Hepatocyte (in vitro differentiated cells): ENCODE results near the gene ATP5F1D.

ENCODE experiments used
- EZH2 ChIP-seq: fragments of 200-600 bp; sonication (generic); IDR thresholded peaks from 2 replicates; pipeline ENCODE4 v1.6.1; 2016; ENCODE audit warnings: antibody characterized with exemption, mild to moderate bottlenecking, borderline replicate concordance
- TF ChIP-seq, protein P1 (sequence below): fragments of 200-600 bp; sonication (generic); IDR thresholded peaks from 2 replicates; pipeline ENCODE4 v1.5.1; 2016; ENCODE audit warnings: antibody characterized with exemption, mild to moderate bottlenecking; ENCODE audit not compliant: poor library complexity

DNA sequence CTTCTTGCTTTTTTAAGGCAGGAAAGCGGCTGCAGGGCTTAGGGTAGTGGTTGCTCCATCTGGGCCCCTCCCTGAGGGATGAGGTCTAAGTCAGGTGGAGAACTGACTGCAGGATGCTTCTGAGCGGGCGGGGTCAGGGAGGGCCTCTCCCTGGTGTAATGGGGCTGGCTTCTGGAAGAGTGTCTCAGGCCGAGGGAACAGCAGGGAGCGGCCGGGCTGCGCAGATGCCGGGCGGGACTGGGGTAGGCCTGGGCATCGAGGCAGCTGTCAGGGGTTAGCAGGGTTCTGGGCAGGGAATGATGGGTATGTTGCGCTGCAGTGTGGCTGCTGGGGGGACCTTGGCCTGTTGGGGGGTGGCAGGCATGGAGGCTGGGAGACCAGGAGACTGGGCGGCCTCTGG, 36.5 kb downstream of the ATP5F1D start:
- TF ChIP-seq, protein P1, sequence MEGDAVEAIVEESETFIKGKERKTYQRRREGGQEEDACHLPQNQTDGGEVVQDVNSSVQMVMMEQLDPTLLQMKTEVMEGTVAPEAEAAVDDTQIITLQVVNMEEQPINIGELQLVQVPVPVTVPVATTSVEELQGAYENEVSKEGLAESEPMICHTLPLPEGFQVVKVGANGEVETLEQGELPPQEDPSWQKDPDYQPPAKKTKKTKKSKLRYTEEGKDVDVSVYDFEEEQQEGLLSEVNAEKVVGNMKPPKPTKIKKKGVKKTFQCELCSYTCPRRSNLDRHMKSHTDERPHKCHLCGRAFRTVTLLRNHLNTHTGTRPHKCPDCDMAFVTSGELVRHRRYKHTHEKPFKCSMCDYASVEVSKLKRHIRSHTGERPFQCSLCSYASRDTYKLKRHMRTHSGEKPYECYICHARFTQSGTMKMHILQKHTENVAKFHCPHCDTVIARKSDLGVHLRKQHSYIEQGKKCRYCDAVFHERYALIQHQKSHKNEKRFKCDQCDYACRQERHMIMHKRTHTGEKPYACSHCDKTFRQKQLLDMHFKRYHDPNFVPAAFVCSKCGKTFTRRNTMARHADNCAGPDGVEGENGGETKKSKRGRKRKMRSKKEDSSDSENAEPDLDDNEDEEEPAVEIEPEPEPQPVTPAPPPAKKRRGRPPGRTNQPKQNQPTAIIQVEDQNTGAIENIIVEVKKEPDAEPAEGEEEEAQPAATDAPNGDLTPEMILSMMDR, result no peak
- no peak for TF ChIP-seq EZH2
